Chondrocyte (in vitro differentiated cells): ENCODE results near the gene PKMYT1. TPM values are rescaled to one million over a fixed set of nuclear protein-coding genes. Genes with fewer than 3 reads are reported as not detected.

Experiments
- DNase-seq: peaks from one replicate; pipeline ENCODE4 v3.0.0; 2021; ENCODE audit warnings: mixed read lengths, low spot score
- H3K27ac Mint-ChIP-seq: one replicate; pipeline ENCODE4 v1.8.0; 2021; ENCODE audit warnings: mild to moderate bottlenecking, moderate library complexity, mixed read lengths; ENCODE audit not compliant: unreplicated experiment
- H3K27me3 Mint-ChIP-seq: 2 replicates; pipeline ENCODE4 v1.8.0; 2021; ENCODE audit warnings: low read depth, mixed read lengths
- H3K36me3 Mint-ChIP-seq: 2 replicates; pipeline ENCODE4 v1.8.0; 2021; ENCODE audit warnings: low read depth, mixed read lengths
- H3K4me1 Mint-ChIP-seq: 2 replicates; pipeline ENCODE4 v1.8.0; 2021; ENCODE audit warnings: low read depth, mild to moderate bottlenecking, mixed read lengths
- H3K4me3 Mint-ChIP-seq: one replicate; pipeline ENCODE4 v1.8.0; 2021; ENCODE audit warnings: mild to moderate bottlenecking, moderate library complexity, mixed read lengths; ENCODE audit not compliant: unreplicated experiment
- H3K9me3 Mint-ChIP-seq: 2 replicates; pipeline ENCODE4 v1.8.0; 2021; ENCODE audit warnings: low read depth, mixed read lengths
- CTCF ChIP-seq: fragments of 200-600 bp; sonication (generic); IDR thresholded peaks from 2 replicates; pipeline ENCODE4 v1.5.0; 2021; ENCODE audit warnings: antibody characterized with exemption, mild to moderate bottlenecking, moderate library complexity
- total RNA-seq: library from RNA; stranded (reverse); gene quantifications from 3 replicates; pipeline ENCODE4 v1.2.1, GENCODE V29; 2021

The PKMYT1 gene
- total RNA-seq, 1 donor from 2014 or later: 6.2 TPM

DNA sequence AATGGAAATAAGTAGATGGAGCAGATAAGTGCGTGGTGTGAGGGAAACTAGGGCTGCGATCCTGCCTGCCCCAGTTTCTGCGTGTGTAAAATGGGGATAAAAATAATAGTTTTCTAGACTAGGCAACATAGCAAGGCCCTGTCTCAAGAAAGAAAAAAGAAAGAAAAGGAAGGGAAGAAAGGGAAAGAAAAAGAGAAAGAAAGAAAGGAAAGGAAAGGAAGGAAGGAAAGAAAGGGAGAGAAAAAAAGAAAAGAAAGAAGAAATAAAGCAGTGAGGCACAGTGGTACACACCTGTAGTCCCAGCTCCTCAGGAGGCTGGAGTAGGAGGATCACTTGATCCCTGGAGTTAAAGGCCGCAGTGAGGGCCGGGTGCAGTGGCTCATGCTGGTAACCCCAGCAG, 2.2 kb upstream of the PKMYT1 start:
- Mint-ChIP-seq H3K36me3 (no peaks in the 10 kb centered on the region), H3K27me3 (no peaks in the 10 kb centered on the region), H3K4me1 (peaks cover 20% of the 10 kb centered on the region), H3K9me3 (no peaks in the 10 kb centered on the region), H3K27ac (peak overlapping the region; percentile 1), H3K4me3 (no peak overlapping the region)
- TF ChIP-seq CTCF: no peak
- DNase-seq: no peak

DNA sequence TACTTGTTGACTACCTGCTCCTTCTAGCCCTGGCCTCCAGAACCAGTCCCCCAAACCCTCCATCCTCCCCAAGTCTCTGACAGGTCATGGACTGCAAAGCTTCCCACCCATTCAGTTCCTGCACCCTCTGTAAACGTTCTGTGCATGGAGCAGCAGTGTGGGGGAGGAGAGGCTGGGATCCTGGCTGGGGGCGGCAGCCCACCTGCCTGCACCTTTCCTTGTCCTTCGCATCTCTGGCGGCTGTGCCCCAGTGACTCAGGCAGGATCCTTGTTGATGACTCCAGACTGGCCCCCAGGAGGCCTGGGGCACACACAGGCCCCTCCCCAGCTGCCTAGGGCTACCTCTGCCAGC, 1.6 kb upstream of the PKMYT1 start:
- Mint-ChIP-seq H3K27ac (peak overlapping the region; percentile 77), H3K36me3 (no peaks in the 10 kb centered on the region), H3K27me3 (no peaks in the 10 kb centered on the region), H3K4me1 (peaks cover 20% of the 10 kb centered on the region), H3K4me3 (peak overlapping the region; percentile 54), H3K9me3 (no peaks in the 10 kb centered on the region)
- DNase-seq: no peak
- no peak for TF ChIP-seq CTCF

- TF ChIP-seq CTCF: no peak
- Mint-ChIP-seq H3K4me1 (peaks cover 20% of the 10 kb centered on the region), H3K4me3 (peak overlapping the region; percentile 72), H3K27me3 (no peaks in the 10 kb centered on the region), H3K36me3 (no peaks in the 10 kb centered on the region), H3K9me3 (no peaks in the 10 kb centered on the region), H3K27ac (peak overlapping the region; percentile 77)
- DNase-seq: no peak
Measured at GRCh38 chr16:2981177-2981898, 1.1 kb upstream of the PKMYT1 start.

GRCh38 chr16:2979669-2980226, 498 bp downstream of the PKMYT1 start:
- no peak for TF ChIP-seq CTCF
- peak overlapping the region; percentile 76 for H3K27ac Mint-ChIP-seq
- H3K27me3 Mint-ChIP-seq: no peaks in the 10 kb centered on the region
- H3K4me3 Mint-ChIP-seq: peak overlapping the region; percentile 72
- peaks cover 20% of the 10 kb centered on the region for H3K4me1 Mint-ChIP-seq
- DNase-seq: no peak
- no peaks in the 10 kb centered on the region for H3K36me3 Mint-ChIP-seq
- H3K9me3 Mint-ChIP-seq: no peaks in the 10 kb centered on the region

GRCh38 chr16:2977440-2977839, 2.8 kb downstream of the PKMYT1 start:
- Mint-ChIP-seq H3K9me3 (no peaks in the 10 kb centered on the region), H3K4me1 (peaks cover 17% of the 10 kb centered on the region), H3K4me3 (no peak overlapping the region), H3K36me3 (no peaks in the 10 kb centered on the region), H3K27me3 (no peaks in the 10 kb centered on the region), H3K27ac (no peak overlapping the region)
- no peak for DNase-seq
- no peak for TF ChIP-seq CTCF
